ENCODE measurements around the gene LMX1B. TPM values are rescaled to one million over a fixed set of nuclear protein-coding genes. Genes with fewer than 3 reads are reported as not detected.

LMX1B gene
- total RNA-seq (under 1 TPM in 3 of 4 donors, not detected in 1; 0.13 to 0.26 (median 0.20) TPM), polyA plus RNA-seq (under 1 TPM; 0.01 to 0.04 (median 0.01) TPM)
- long read RNA-seq, donor 1 = 0 reads
- long read RNA-seq, donor 2 = 0 reads

- ATAC-seq = no peak
- WGBS, 3 donors = 1 to 2% (median 1%) methylated on average over 19 to 51 of the region's 58 CpGs
- peak within 1 kb of the TSS; percentile 60 for H3K4me3 ChIP-seq
- peak; percentile 67 to 77 for DNase-seq
- TF ChIP-seq CTCF (IDR thresholded peaks at IDR 0.05) = no peak
- peaks cover 13% of the 10 kb centered on the region for H3K4me1 ChIP-seq
- H3K9me3 ChIP-seq = no peaks in the 10 kb centered on the region
- intact Hi-C loops (cut with DNase I) = loop anchor here in 1 of 2 donors (5.0 kb wide), 1 partner anchor 79 kb away; no protein-coding TSS in a partner anchor
- no peaks in the 10 kb centered on the region for H3K36me3 ChIP-seq (ENCODE audit: insufficient read depth in 1 of 2, low read depth in 1 of 2)
- peaks cover 3 to 90% (median 49%) of the 10 kb centered on the region in 3 donors for H3K27me3 ChIP-seq (ENCODE audit: insufficient read depth in 3 of 3, low read length in 2 of 3)
- H3K27ac ChIP-seq = no peak within 1 kb of the TSS
Measured at GRCh38 chr9:126613651-126614050, at the start of gene LMX1B. Gene LMX1B, plus strand, starts transcription at chr9:126613928. Its CDS starts 522 bp downstream, at chr9:126614450.

GRCh38 chr9:126564128-126564527 is 49.6 kb upstream of the LMX1B start:
- H3K36me3 ChIP-seq (ENCODE audit: insufficient read depth in 1 of 2, low read depth in 1 of 2) = no peaks in the 10 kb centered on the region
- H3K9me3 ChIP-seq = no peaks in the 10 kb centered on the region
- WGBS, 3 donors = 39 to 51% (median 50%) methylated on average over 10 of the region's 10 CpGs
- no peak overlapping the region for H3K27ac ChIP-seq
- DNase-seq = no peak
- H3K4me1 ChIP-seq = no peaks in the 10 kb centered on the region
- H3K27me3 ChIP-seq (ENCODE audit: insufficient read depth in 3 of 3, low read length in 2 of 3) = peaks cover 0 to 43% (median 11%) of the 10 kb centered on the region in 3 donors
- TF ChIP-seq CTCF (IDR thresholded peaks at IDR 0.05) = no peak
- no peak for ATAC-seq
- intact Hi-C loops (cut with DNase I) = no loop called here
- no peak overlapping the region for H3K4me3 ChIP-seq

GRCh38 chr9:126564716-126565115 is 49.0 kb upstream of the LMX1B start:
- H3K27me3 ChIP-seq (ENCODE audit: insufficient read depth in 3 of 3, low read length in 2 of 3) = peaks cover 0 to 42% (median 11%) of the 10 kb centered on the region in 3 donors
- no peaks in the 10 kb centered on the region for H3K36me3 ChIP-seq (ENCODE audit: insufficient read depth in 1 of 2, low read depth in 1 of 2)
- intact Hi-C loops (cut with DNase I) = no loop called here
- DNase-seq (no peak), ATAC-seq (no peak)
- no peak overlapping the region for H3K27ac ChIP-seq
- H3K4me1 ChIP-seq = no peaks in the 10 kb centered on the region
- no peaks in the 10 kb centered on the region for H3K9me3 ChIP-seq
- no peak for TF ChIP-seq CTCF (IDR thresholded peaks at IDR 0.05)
- H3K4me3 ChIP-seq = no peak overlapping the region
- WGBS, 3 donors = 57 to 60% (median 58%) methylated on average over 5 of the region's 5 CpGs

- no peak for ATAC-seq
- DNase-seq = no peak
- intact Hi-C loops (cut with DNase I) = no loop called here
- no peak for TF ChIP-seq CTCF (IDR thresholded peaks at IDR 0.05)
- Histone ChIP-seq H3K4me1 (no peaks in the 10 kb centered on the region), H3K27me3 (ENCODE audit: insufficient read depth in 3 of 3, low read length in 2 of 3) (peaks cover 0 to 39% (median 11%) of the 10 kb centered on the region in 3 donors), H3K9me3 (no peaks in the 10 kb centered on the region), H3K4me3 (no peak overlapping the region), H3K27ac (no peak overlapping the region), H3K36me3 (ENCODE audit: insufficient read depth in 1 of 2, low read depth in 1 of 2) (no peaks in the 10 kb centered on the region)
- 77 to 87% (median 79%) methylated on average over 11 of the region's 11 CpGs for WGBS, 3 donors
Measured at GRCh38 chr9:126565336-126566128, 48.2 kb upstream of the LMX1B start.
